Head of caudate nucleus (tissue), 42 donors: ENCODE data around the gene DST.

ENCODE experiments used
- DNase-seq, 42 donors: peaks; one replicate each; pipeline versions ENCODE4 v3.0.0 to v3.0.0-alpha.2; 2020 to 2021; ENCODE audit warnings: mixed read lengths in 7 of 42
- intact Hi-C: fragments of 100-400 bp; cut with DNase I; formaldehyde crosslinking; loops from one replicate; pipeline ENCODE4 v1.15.0; 2022

Gene DST

DNA sequence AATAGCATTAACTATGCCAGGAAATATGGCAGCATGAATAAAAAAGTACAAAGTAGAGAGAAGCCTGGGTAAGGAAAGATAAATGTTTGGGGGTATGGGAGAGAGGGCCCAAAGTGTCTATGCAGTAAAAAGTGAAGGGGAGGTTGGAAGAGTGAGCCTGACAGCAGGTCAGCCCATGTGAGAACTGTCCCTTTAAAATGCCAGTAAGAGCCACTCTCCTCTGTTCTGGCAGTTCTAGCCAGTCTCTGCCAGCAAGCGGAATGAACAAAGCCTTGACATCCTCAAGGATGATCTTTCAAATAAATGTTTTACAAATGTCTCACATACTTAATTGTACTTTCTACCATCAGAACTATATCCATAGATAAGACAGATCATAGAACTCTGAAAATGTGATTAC is 164.5 kb downstream of the DST start:
- intact Hi-C loops = no loop called here
- DNase-seq = no peak

DNA sequence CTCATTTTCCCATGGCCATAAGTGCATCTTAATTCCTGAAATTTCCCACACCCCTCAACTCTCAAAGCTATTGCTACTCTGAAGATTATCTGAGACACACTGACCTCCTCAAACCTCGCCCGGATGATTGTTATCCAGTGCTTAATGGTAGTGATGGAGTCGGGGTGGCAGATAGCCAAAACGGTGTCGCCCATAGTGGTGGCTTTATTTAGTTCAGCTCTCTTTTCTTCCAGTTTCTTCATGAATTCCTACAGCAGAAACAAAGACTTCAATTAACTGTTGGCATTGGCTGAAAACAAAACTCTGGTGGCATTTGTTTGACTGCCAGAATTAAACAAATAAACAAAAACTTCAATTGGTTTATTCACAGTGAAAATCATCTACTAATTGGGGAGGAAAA is 165.4 kb downstream of the DST start:
- intact Hi-C loops = no loop called here
- DNase-seq = peak in 26 of 42 donors; percentile 4 to 71 (median 32)

DNA sequence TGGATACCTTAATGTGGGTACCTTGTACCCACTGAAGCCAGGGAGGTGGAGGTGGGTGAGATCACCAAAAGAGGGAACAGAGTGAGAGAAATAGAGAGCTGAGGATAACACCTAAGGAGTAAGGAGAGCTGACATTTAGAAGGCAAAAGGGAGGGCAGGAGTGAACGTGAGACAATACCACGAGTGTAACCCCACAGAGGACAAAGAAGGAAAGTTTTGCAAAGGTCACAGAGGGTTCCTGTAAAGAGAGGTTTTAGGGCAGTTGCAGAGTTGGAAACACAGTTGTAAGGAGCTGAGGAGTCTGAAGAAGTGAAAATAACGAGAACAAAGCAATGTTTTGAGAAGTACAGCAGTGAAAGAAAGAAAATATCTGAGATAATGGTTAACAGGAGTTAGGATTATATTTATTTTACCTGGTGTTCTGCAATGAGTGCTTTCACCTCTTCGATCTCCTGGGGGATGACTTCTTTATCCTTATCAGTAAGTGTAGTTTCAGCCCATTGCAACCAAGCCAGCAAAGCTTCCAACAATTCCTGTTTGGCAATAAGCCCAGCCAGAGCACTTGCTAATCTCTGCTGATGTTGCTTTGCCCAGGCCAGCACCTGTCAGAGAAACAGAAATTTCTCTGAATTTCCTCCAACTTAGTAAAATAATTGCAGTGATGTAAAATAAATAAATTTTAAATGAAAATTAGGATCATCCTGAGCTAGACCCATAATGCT is 166.8 kb downstream of the DST start:
- peak in 2 of 42 donors; percentile 14 to 20 for DNase-seq
- intact Hi-C loops = no loop called here

GRCh38 chr6:56474532-56474931 is 168.2 kb downstream of the DST start:
- intact Hi-C loops = no loop called here
- DNase-seq = no peak

DNA sequence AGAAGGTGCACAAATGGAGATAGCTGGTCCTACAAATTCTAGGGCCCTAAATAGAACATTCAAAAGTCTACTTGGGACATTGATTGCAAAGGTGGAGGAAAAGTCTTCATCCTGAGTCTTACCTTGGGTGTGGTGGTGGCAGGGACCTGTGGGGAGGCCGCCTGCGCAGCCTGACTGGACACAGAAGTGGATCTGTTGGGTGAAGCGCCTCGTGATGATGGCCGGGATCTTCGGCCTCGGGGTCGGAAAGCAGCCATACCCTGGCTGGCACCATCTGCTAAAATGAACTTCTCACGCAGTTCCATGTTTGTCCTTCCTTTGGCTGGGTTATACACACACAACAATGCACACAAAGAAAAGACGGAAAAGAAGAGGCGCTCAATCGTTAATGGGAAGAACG is 179.2 kb downstream of the DST start:
- no peak for DNase-seq
- intact Hi-C loops = no loop called here

GRCh38 chr6:56459030-56459805 is 183.5 kb downstream of the DST start:
- intact Hi-C loops = no loop called here
- DNase-seq = no peak

DNA sequence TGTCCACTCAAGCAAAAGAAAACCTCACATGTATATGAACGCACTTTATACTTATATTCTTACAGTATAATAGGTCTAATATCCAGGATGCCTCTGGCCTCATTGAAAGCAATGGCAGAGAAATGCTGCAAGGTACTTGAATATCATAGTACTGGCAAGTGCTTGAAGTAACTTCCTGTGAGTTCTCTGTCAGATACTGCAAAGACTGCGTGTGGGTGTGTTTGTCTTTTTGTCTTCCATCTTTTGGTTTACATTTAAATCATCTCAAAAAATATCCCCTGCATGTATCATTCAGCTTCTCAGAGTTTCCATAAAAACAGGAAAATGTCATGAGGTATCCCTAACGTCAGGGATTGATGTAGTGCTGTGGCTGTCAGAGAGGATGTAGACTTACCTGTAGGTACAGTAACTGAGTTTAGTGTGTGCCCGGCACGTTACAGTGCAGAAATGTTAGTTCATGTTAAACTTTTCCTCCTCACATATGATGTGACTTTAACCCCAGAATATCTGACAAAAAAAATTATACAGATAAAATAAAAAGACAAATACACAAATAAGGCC is 184.3 kb downstream of the DST start:
- DNase-seq = no peak
- intact Hi-C loops = no loop called here

- intact Hi-C loops = no loop called here
- DNase-seq = no peak
Observed at GRCh38 chr6:56456785-56457184, 185.9 kb downstream of the DST start.

GRCh38 chr6:56450882-56451739 is 191.6 kb downstream of the DST start:
- intact Hi-C loops = no loop called here
- DNase-seq = peak in 26 of 42 donors; percentile 6 to 73 (median 36)

DNA sequence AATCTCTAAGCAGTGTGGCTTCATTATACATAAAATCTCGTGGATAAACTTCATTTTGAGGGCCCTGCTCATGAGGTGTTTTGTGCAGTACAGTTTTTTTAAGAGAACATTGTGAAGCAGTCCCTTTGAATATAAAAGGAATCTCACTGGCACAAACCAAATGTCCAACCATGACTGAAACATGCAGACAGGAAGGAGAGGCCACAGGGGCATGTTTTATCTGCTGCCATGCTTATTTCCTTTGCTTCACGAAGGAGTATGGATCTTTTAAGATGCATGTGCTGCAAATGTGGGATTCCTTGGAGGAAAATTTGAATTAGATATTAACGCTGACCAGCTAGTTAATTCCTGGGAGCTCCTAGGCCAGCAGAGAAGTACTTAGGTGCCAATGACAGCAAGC is 192.3 kb downstream of the DST start:
- intact Hi-C loops = no loop called here
- DNase-seq = no peak

GRCh38 chr6:56448046-56448445 is 194.6 kb downstream of the DST start:
- intact Hi-C loops = no loop called here
- no peak for DNase-seq

DNA sequence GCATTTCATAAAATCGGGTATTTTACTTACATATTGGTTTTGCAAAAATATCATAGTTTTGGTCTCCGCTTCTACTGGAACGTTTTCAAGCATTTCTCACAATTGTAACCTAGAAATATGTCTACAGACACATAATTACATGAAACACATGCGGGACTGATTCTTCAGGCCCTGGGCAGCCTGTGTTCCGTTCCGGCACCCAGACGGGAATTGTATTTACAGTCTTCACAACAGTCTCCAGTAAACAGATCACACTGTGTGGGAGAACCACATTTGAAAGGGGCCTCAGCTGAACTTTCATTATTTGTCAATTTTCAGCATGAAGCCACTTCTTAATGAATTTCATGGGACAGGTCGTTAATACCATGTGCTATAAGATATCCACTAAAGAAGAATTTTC is 196.9 kb downstream of the DST start:
- no peak for DNase-seq
- intact Hi-C loops = no loop called here

DNA sequence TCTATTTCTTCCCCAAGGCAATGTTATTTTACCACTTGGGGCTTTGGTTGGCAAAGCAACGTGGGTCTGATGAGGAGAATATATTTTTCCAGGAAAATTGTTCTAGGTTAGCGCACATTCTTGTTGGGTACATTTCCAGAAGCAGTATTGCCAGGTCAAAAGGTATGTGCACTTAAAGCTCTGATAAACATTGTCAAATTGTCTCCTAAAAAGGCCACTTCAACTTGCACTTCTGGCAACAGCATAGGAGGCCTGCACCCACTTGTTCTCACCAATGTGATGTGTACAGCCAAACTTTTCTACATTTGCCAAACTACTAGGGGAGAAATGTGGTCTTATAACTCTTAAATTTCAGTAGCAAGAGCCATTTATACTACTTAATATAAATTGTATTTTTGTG is 197.8 kb downstream of the DST start:
- DNase-seq = no peak
- intact Hi-C loops = no loop called here

DNA sequence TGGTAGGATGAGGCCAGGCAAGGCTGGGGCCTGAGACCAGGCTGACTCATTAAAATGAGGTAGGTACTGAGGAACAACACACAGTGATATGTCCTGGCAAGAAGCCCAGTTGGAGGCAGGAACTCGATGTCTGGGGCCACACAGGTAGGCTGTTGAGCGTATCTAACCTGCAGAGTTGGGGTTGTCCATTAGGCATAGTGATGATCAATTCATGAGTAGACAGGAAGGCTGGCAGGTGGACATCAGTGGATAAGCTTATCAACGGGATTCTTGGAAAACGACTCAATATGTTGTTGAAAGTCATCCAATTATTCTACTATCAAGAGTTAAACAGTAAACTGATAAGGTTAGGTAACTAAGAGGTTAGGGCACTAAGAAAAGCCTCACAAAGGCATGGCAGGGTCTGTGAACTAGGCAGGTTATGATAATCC is 202.1 kb downstream of the DST start:
- no peak for DNase-seq
- intact Hi-C loops = no loop called here

DNA sequence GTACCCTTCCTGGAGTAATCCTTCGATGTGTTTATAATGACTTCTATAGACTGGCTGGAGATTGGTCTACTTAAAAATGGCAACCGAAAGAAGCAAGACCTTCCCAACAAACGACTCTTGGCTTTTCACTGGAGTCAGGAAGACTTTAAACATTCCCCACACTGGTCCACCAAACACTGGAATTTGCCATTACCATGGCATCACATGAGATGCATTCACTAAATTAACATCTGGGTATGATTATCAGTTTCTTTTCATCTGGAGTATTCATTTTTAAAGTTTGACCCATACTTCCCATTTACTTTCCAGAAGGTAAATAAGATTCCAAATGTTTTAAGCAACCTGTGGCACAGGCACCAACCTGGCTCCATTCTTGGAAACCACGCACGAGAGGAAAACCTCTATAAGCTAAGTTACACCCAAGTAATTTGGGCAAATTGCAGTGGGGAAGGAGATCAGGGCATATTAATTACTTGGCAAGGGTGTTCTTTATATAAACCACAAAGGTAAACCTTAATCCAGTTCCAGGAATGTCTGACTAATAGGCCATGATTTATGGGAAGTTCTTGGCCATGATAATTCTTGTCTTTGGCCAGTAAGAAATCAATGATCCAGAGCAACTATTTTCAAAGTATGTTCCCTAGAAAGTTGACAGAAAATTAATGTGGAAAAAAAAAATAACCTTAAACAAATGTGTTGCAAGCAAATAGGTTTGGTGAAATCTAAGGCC is 205.4 kb downstream of the DST start:
- no peak for DNase-seq
- intact Hi-C loops = no loop called here

- no peak for DNase-seq
- intact Hi-C loops = no loop called here
Observed at GRCh38 chr6:56435754-56436153, 206.9 kb downstream of the DST start.

DNA sequence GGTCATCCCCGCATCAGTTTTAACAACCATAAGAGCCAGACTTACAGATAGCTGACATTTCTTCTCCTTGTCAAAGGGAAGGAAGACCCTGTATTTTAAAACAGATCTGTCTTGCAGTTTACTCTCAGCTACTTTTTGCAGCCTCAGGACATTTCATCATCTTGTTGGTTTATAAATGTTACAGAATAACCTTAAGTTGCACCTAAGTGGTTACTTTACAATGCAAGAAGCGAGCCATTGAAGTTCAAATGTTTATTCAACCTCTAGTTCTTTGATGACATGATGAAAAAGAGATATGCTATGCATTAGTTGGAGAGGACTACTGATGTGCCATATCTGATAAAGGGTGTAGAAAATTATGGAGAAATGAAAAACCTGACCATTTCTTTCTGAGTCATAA is 207.4 kb downstream of the DST start:
- DNase-seq = no peak
- intact Hi-C loops = no loop called here

DNA sequence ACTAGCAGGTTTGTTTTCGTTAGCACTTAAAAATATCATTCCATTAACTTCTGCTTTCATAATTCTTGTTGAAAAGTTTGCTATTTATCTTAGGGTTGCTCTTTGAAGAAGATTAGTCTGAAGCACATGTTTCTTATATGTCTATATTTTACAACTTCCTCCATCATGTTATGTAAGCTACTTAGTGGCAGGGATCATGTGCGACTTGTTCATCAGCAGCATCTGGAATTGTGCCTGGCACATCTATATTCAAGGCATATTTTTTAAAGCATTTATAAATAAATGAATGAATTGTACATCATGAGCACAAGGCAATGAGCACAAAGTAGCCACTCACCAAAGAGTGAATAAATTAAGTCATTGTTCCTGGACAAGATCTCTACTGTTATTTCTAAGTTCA is 208.1 kb downstream of the DST start:
- intact Hi-C loops = no loop called here
- no peak for DNase-seq

- intact Hi-C loops = no loop called here
Observed at GRCh38 chr6:56433119-56433518, 209.6 kb downstream of the DST start.

More at GRCh38 chr6:56433119-56433518, 209.6 kb downstream of the DST start:
- DNase-seq = no peak
